K562 (cell line): ENCODE results near the gene RANBP3. TPM values are rescaled to one million over a fixed set of nuclear protein-coding genes. Genes with fewer than 3 reads are reported as not detected.

Experiments
- ARID1B ChIP-seq: fragments of 450-650 bp; IDR thresholded peaks from 2 replicates; pipeline ENCODE4 v1.6.1; 2016; ENCODE audit warnings: antibody characterized with exemption, mild to moderate bottlenecking, inconsistent platforms
- ARID2 ChIP-seq: fragments of 450-650 bp; IDR thresholded peaks from 2 replicates; pipeline ENCODE4 v1.6.1; 2017; ENCODE audit warnings: antibody characterized with exemption, mild to moderate bottlenecking
- CBX8 ChIP-seq: fragments of 200-600 bp; sonication (generic); IDR thresholded peaks from 2 replicates; pipeline ENCODE4 v1.6.1; 2012; ENCODE audit warnings: borderline replicate concordance, mixed run types, low read depth, mild to moderate bottlenecking, moderate library complexity, mixed read lengths, low read length, control low read depth, inconsistent platforms; ENCODE audit not compliant: poor library complexity, severe bottlenecking; ENCODE audit errors: extremely low read depth
- DDX20 ChIP-seq: fragments of 450-650 bp; IDR thresholded peaks from 2 replicates; pipeline ENCODE4 v1.6.1; 2016; ENCODE audit warnings: missing genetic modification characterization, low read depth, mild to moderate bottlenecking, missing compliant biosample characterization, moderate library complexity
- E2F6 ChIP-seq, 2 experiments: IDR thresholded peaks; 2 replicates each; pipeline ENCODE4 v1.6.1; 2011; ENCODE audit warnings: borderline replicate concordance in 1 of 2, control low read depth in 1 of 2, low read depth in 1 of 2, low read length in 1 of 2, mild to moderate bottlenecking in 1 of 2, mixed read lengths in 1 of 2, moderate library complexity in 1 of 2; ENCODE audit not compliant: insufficient read depth in 1 of 2, insufficient read length in 1 of 2, poor library complexity in 1 of 2, severe bottlenecking in 1 of 2; ENCODE audit errors: extremely low read depth in 1 of 2
- FOS ChIP-seq: IDR thresholded peaks from 3 replicates; pipeline ENCODE4 v1.6.1; 2011; ENCODE audit not compliant: insufficient read length; ENCODE audit errors: extremely low read depth
- GATA2 ChIP-seq: sonication (generic); formaldehyde crosslinking; IDR thresholded peaks from 2 replicates; pipeline ENCODE4 v1.4.0; 2020; ENCODE audit warnings: mild to moderate bottlenecking, missing genetic modification reagents
- HOMEZ ChIP-seq: fragments of 250-450 bp; sonication (Bioruptor Pico); IDR thresholded peaks from 2 replicates; pipeline ENCODE4 v1.4.0; 2020; ENCODE audit warnings: mild to moderate bottlenecking, moderate library complexity
- JUN ChIP-seq, 2 experiments: sonication (generic) in 1 of 2; formaldehyde crosslinking in 1 of 2; IDR thresholded peaks; 2 replicates each; pipeline versions ENCODE4 v1.6.1 to v1.8.0; 2012 to 2022; ENCODE audit warnings: borderline replicate concordance in 2 of 2, mild to moderate bottlenecking in 2 of 2, improper control_type of control experiment in 1 of 2, low read depth in 1 of 2, low read length in 1 of 2, missing genetic modification reagents in 1 of 2
- MAFG ChIP-seq: fragments of 450-650 bp; conservative IDR thresholded peaks from 2 replicates; pipeline ENCODE4 v1.6.1; 2016; ENCODE audit warnings: missing genetic modification characterization, missing compliant biosample characterization
- POLR2AphosphoS2 ChIP-seq: IDR thresholded peaks from 2 replicates; pipeline ENCODE4 v1.6.1; 2012; ENCODE audit warnings: low read length, improper control_type of control experiment
- POU5F1 ChIP-seq: fragments of 150-350 bp; IDR thresholded peaks from 2 replicates; pipeline ENCODE4 v1.6.1; 2014; ENCODE audit warnings: borderline replicate concordance, low read length, low read depth, mild to moderate bottlenecking; ENCODE audit not compliant: partially characterized antibody
- RAD21 ChIP-seq, 2 experiments: fragments of 250-450 bp in 1 of 2; fragments of 450-650 bp in 1 of 2; sonication (Bioruptor Pico) in 1 of 2; formaldehyde crosslinking in 1 of 2; IDR thresholded peaks in 1 of 2; conservative IDR thresholded peaks in 1 of 2; 2 replicates each; pipeline versions ENCODE4 v1.4.0 to v1.8.0; 2020 to 2022; ENCODE audit warnings: mild to moderate bottlenecking in 2 of 2, moderate library complexity in 1 of 2
- UBTF ChIP-seq, 2 experiments: IDR thresholded peaks; 2 replicates each; pipeline ENCODE4 v1.6.1; 2012; ENCODE audit warnings: improper control_type of control experiment in 2 of 2, low read depth in 2 of 2, low read length in 2 of 2, borderline replicate concordance in 1 of 2
- ZBTB34 ChIP-seq: fragments of 250-450 bp; sonication (Bioruptor Pico); IDR thresholded peaks from 2 replicates; pipeline ENCODE4 v1.8.0; 2021; ENCODE audit warnings: mild to moderate bottlenecking, moderate library complexity
- ZNF217 ChIP-seq: sonication (generic); formaldehyde crosslinking; IDR thresholded peaks from 2 replicates; pipeline ENCODE4 v1.8.0; 2022; ENCODE audit warnings: mild to moderate bottlenecking, missing genetic modification reagents
- ZNF431 ChIP-seq: sonication (generic); formaldehyde crosslinking; IDR thresholded peaks from 2 replicates; pipeline ENCODE4 v1.8.0; 2022; ENCODE audit warnings: mild to moderate bottlenecking, missing genetic modification reagents
- ZNF507 ChIP-seq: conservative IDR thresholded peaks from 2 replicates; pipeline ENCODE4 v1.6.1; 2017; ENCODE audit warnings: missing genetic modification characterization, missing compliant biosample characterization
- ZSCAN32 ChIP-seq: fragments of 450-650 bp; formaldehyde crosslinking; IDR thresholded peaks from 2 replicates; pipeline ENCODE4 v1.4.0; 2020; ENCODE audit warnings: mild to moderate bottlenecking, moderate library complexity
- polyA plus RNA-seq, 8 experiments: library from polyadenylated mRNA; depleted of rRNA in 4 of 8; stranded (reverse) in 5 of 8; unstranded in 3 of 8; fragments of >200 nt; fragmentation: Nextera tagmentation in 2 of 8; fragmentation: Illumina TruSeq in 1 of 8; extraction: Ambion mirVana in 2 of 8; extraction: Trizol in 1 of 8; gene quantifications; 2 replicates each; pipeline versions ENCODE4 v1.2.1 to v1.2.3, GENCODE V29; 2011 to 2014; ENCODE audit warnings: inconsistent platforms in 1 of 8, missing spikeins in 1 of 8
- total RNA-seq, 7 experiments: library from RNA; depleted of rRNA in 6 of 7; stranded (reverse); fragments of >200 nt in 6 of 7; fragmentation: Illumina TruSeq in 2 of 7; extraction: Trizol in 2 of 7; gene quantifications; 2 replicates each; pipeline versions ENCODE4 v1.2.1 to v1.2.3, GENCODE V29; 2011 to 2021; ENCODE audit warnings: low replicate concordance in 1 of 7

RANBP3 gene
- total and polyA plus RNA-seq, 9 of the 15 experiments (the other 6 are each of a cell fraction or from before 2014, with no cell fraction given): 0.90 to 95.1 (median 63.2) TPM

- no peak for TF ChIP-seq HOMEZ (CRISPR knock-in tag)
- no peak for TF ChIP-seq RAD21 (CRISPR knock-in tag; conservative IDR thresholded peaks at IDR 0.05 in 1 of 2, IDR thresholded peaks at IDR 0.05 in 1 of 2)
- no peak for TF ChIP-seq ARID2
- no peak for TF ChIP-seq CBX8
- peak; percentile 86 for TF ChIP-seq ARID1B
- TF ChIP-seq E2F6 (IDR thresholded peaks at IDR 0.05; ENCODE audit: borderline replicate concordance in 1 of 2, extremely low read depth in 1 of 2, insufficient read depth in 1 of 2, insufficient read length in 1 of 2, low read depth in 1 of 2, low read length in 1 of 2, poor library complexity in 1 of 2, severe bottlenecking in 1 of 2): no peak
- no peak for TF ChIP-seq UBTF (IDR thresholded peaks at IDR 0.05; ENCODE audit: borderline replicate concordance in 1 of 2, low read depth in 2 of 2, low read length in 2 of 2)
- TF ChIP-seq POU5F1: no peak
- no peak for TF ChIP-seq FOS
- peak; percentile 34; the same call in 1 of the 2 replicates for TF ChIP-seq POLR2AphosphoS2
- no peak for TF ChIP-seq ZBTB34 (CRISPR knock-in tag)
- TF ChIP-seq ZSCAN32 (CRISPR knock-in tag): no peak
- no peak for TF ChIP-seq MAFG (tag)
- TF ChIP-seq JUN (IDR thresholded peaks at IDR 0.05; ENCODE audit: borderline replicate concordance, low read depth, low read length): no peak
- TF ChIP-seq JUN (CRISPR knock-in tag; IDR thresholded peaks at IDR 0.05; ENCODE audit: borderline replicate concordance): no peak
- TF ChIP-seq ZNF507 (tag): no peak
- 0 out of 2 replicates have a peak, but pooled peaks have one; percentile 9 for TF ChIP-seq GATA2 (CRISPR knock-in tag)
- TF ChIP-seq ZNF431 (CRISPR knock-in tag): no peak
- TF ChIP-seq DDX20 (tag): no peak
- no peak for TF ChIP-seq ZNF217 (CRISPR knock-in tag)
These were observed 83.8 kb downstream of the RANBP3 start (continued) for GRCh38 chr19:5893907-5894703.
